Activated CD4-positive, alpha-beta T cell treated with anti-CD3 and anti-CD28 coated beads, Interleukin-2, amount 50 U/mL, for 48 hours (primary cell): ENCODE measurements around the gene HEXIM1.
A peak's percentile ranks its signal among the peaks of the same experiment; 100 is the strongest.

Experiments used
- DNase-seq, 2 experiments: peaks; one replicate each; pipeline ENCODE4 v3.0.0-alpha.2; 2020

HEXIM1 gene

GRCh38 chr17:45148183-45149036, at the start of gene HEXIM1:
Gene HEXIM1, plus strand, starts transcription at chr17:45148475. Its CDS starts 716 bp downstream, at chr17:45149191.
- peak; percentile 97 to 98 for DNase-seq

GRCh38 chr17:45098869-45099616, 49.2 kb upstream of the HEXIM1 start:
- peak; percentile 83 to 86 for DNase-seq

GRCh38 chr17:45101546-45101882, 46.8 kb upstream of the HEXIM1 start:
- no peak for DNase-seq

GRCh38 chr17:45101883-45102811, 46.1 kb upstream of the HEXIM1 start:
- DNase-seq, result no peak

GRCh38 chr17:45102856-45103255, 45.4 kb upstream of the HEXIM1 start:
- no peak for DNase-seq

GRCh38 chr17:45103269-45103795, 44.9 kb upstream of the HEXIM1 start:
- no peak for DNase-seq

- no peak for DNase-seq
Observed at GRCh38 chr17:45104029-45104428, 44.2 kb upstream of the HEXIM1 start.

GRCh38 chr17:45104497-45104896, 43.8 kb upstream of the HEXIM1 start:
- no peak for DNase-seq

- no peak for DNase-seq
Observed at GRCh38 chr17:45104907-45105624, 43.2 kb upstream of the HEXIM1 start.

GRCh38 chr17:45106096-45106495, 42.2 kb upstream of the HEXIM1 start:
- DNase-seq, result no peak

GRCh38 chr17:45106582-45106981, 41.7 kb upstream of the HEXIM1 start:
- DNase-seq, result no peak

- no peak for DNase-seq
Observed at GRCh38 chr17:45107293-45108010, 40.8 kb upstream of the HEXIM1 start.

GRCh38 chr17:45108051-45108450, 40.2 kb upstream of the HEXIM1 start:
- DNase-seq, result no peak

GRCh38 chr17:45108595-45109521, 39.4 kb upstream of the HEXIM1 start:
- DNase-seq, result no peak

GRCh38 chr17:45110676-45111611, 37.3 kb upstream of the HEXIM1 start:
- DNase-seq, result no peak

GRCh38 chr17:45111850-45112249, 36.4 kb upstream of the HEXIM1 start:
- DNase-seq, result no peak

GRCh38 chr17:45112559-45113423, 35.5 kb upstream of the HEXIM1 start:
- DNase-seq, result no peak

- no peak for DNase-seq
Observed at GRCh38 chr17:45113424-45113754, 34.9 kb upstream of the HEXIM1 start.
